ENCODE data around the gene PTTG1IP2.
"Not testable (repeated sequence)": the region's sequence is repeated elsewhere in the genome, so short reads cannot be mapped to it uniquely, and the experiment has no call there.

Gene PTTG1IP2

DNA sequence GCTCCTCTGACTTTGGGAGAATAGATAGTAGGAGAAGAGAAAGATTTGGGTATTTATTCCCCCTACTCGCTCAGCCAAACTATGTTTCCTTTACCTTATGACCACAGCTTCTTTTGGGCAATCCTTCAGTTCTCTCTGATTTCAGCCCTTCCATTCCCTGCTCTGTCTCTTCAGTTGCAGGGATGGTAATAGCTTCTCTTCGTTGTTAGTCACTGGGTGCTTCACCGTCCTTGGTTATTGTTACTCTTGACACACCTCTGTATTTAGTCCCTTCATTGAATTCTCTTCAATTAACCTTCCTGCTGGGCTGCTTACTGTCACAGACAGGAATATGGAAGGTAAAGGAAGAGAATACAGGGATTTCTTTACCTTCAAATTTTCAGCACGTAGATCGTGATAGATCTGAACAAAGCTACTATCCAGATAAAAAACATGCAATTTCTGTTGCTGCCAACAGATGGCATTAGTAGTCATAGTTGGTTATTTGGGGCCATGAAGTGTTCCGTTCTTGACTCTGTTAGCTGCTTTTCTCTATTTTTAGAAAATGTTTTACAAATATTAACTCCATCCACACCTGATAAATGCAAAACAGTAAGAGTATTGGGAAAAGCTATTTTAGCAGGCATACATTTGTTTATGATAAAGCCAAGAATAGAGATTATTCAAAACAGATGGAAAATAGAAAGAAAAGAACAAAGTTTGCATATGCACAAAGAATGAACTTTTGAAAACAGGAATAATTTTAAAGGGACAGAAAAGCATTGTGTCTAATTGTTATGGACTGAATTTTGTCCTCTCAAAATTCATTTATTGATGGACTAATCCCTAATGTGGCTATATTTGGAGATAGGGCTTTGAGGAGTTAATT lies 14.0 kb upstream of the PTTG1IP2 start:
- Histone ChIP-seq H3K27me3 (ENCODE audit: low read depth, low read length) (0 out of 2 replicates have a peak, but pooled peaks cover 8% of the 10 kb centered on the region), H3K36me3 (replicated peaks; ENCODE audit: low read depth, low read length) (no peaks in the 10 kb centered on the region), H3K9me3 (ENCODE audit: insufficient read depth, low read length) (no peaks in the 10 kb centered on the region), H3K79me2 (ENCODE audit: low read length) (no peaks in the 10 kb centered on the region), H3K4me1 (ENCODE audit: low read length) (peaks cover 10% of the 10 kb centered on the region; the same call in 1 of the 2 replicates), H3K4me3 (ENCODE audit: low read length) (peak overlapping the region; percentile 75), H3K4me2 (ENCODE audit: low read length) (peak overlapping the region; percentile 95), H3K27ac (ENCODE audit: low read length) (no peak overlapping the region), H4K20me1 (ENCODE audit: insufficient read depth, low read length) (no peaks in the 10 kb centered on the region), H2AFZ (ENCODE audit: low read depth, low read length) (peak overlapping the region; percentile 96), H3K9ac (ENCODE audit: low read length) (peak overlapping the region; percentile 50)
- TF ChIP-seq, protein P1, sequence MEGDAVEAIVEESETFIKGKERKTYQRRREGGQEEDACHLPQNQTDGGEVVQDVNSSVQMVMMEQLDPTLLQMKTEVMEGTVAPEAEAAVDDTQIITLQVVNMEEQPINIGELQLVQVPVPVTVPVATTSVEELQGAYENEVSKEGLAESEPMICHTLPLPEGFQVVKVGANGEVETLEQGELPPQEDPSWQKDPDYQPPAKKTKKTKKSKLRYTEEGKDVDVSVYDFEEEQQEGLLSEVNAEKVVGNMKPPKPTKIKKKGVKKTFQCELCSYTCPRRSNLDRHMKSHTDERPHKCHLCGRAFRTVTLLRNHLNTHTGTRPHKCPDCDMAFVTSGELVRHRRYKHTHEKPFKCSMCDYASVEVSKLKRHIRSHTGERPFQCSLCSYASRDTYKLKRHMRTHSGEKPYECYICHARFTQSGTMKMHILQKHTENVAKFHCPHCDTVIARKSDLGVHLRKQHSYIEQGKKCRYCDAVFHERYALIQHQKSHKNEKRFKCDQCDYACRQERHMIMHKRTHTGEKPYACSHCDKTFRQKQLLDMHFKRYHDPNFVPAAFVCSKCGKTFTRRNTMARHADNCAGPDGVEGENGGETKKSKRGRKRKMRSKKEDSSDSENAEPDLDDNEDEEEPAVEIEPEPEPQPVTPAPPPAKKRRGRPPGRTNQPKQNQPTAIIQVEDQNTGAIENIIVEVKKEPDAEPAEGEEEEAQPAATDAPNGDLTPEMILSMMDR (IDR thresholded peaks at IDR 0.05; ENCODE audit: low read depth, low read length), result peak; percentile 80
- no peak for TF ChIP-seq EZH2phosphoT487 (IDR thresholded peaks at IDR 0.05; ENCODE audit: low read depth)

DNA sequence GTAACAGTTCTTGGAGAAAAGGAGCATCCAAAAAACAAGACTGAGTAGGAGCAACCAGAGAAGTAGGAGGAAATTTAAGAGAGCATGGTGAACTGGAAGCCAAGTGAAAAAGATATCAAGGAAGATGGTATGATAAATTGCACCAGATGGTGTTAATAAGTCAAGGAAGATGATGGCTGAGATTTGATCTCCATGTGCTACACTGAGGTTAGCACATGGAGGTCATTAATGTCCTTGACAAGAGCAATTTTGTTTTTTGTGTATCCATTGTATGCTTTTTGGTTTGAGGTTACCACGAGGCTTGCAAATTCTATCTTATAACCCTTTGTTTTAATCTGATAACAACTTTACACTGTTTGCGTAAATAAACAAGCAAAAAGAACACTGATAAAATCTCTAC lies 11.3 kb upstream of the PTTG1IP2 start:
- H2AFZ ChIP-seq (ENCODE audit: low read depth, low read length), result no peak overlapping the region
- H4K20me1 ChIP-seq (ENCODE audit: insufficient read depth, low read length), result no peaks in the 10 kb centered on the region
- H3K9ac ChIP-seq (ENCODE audit: low read length), result no peak overlapping the region
- H3K4me3 ChIP-seq (ENCODE audit: low read length), result no peak overlapping the region
- no peak for TF ChIP-seq EZH2phosphoT487 (IDR thresholded peaks at IDR 0.05; ENCODE audit: low read depth)
- TF ChIP-seq, protein P1 (IDR thresholded peaks at IDR 0.05; ENCODE audit: low read depth, low read length), result no peak
- H3K4me2 ChIP-seq (ENCODE audit: low read length), result no peak overlapping the region
- no peaks in the 10 kb centered on the region for H3K9me3 ChIP-seq (ENCODE audit: insufficient read depth, low read length)
- no peak overlapping the region for H3K27ac ChIP-seq (ENCODE audit: low read length)
- no peaks in the 10 kb centered on the region for H3K36me3 ChIP-seq (replicated peaks; ENCODE audit: low read depth, low read length)
- no peaks in the 10 kb centered on the region for H3K79me2 ChIP-seq (ENCODE audit: low read length)
- peaks cover 12% of the 10 kb centered on the region; the same call in 1 of the 2 replicates for H3K4me1 ChIP-seq (ENCODE audit: low read length)
- 0 out of 2 replicates have a peak, but pooled peaks cover 8% of the 10 kb centered on the region for H3K27me3 ChIP-seq (ENCODE audit: low read depth, low read length)

DNA sequence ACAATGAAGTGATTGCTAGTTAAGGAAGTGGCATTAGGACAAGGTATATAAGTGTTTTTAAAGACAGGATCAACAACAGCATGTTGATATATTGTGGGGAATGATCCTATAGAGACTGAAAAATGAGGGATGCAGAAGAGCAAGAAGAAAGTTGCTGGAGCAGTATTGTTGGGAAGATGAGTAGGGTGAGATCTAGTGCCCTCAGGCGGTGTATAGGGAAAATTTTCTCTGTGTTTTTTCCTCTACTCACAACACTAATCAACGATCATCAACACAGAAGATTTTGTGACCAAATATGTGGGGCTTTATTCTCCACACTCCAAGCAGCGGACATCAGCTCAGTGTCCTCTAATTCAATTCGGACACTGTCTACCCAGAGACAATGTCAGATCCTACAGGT lies 9.6 kb upstream of the PTTG1IP2 start:
- no peaks in the 10 kb centered on the region for H3K36me3 ChIP-seq (replicated peaks; ENCODE audit: low read depth, low read length)
- no peaks in the 10 kb centered on the region for H3K9me3 ChIP-seq (ENCODE audit: insufficient read depth, low read length)
- no peak overlapping the region for H2AFZ ChIP-seq (ENCODE audit: low read depth, low read length)
- no peak for TF ChIP-seq EZH2phosphoT487 (IDR thresholded peaks at IDR 0.05; ENCODE audit: low read depth)
- TF ChIP-seq, protein P1 (IDR thresholded peaks at IDR 0.05; ENCODE audit: low read depth, low read length), result peak; percentile 27; the same call in 1 of the 2 replicates
- no peak overlapping the region for H3K4me2 ChIP-seq (ENCODE audit: low read length)
- no peak overlapping the region for H3K9ac ChIP-seq (ENCODE audit: low read length)
- no peak overlapping the region for H3K4me3 ChIP-seq (ENCODE audit: low read length)
- H3K79me2 ChIP-seq (ENCODE audit: low read length), result no peaks in the 10 kb centered on the region
- H4K20me1 ChIP-seq (ENCODE audit: insufficient read depth, low read length), result no peaks in the 10 kb centered on the region
- H3K4me1 ChIP-seq (ENCODE audit: low read length), result peaks cover 10% of the 10 kb centered on the region; the same call in 1 of the 2 replicates
- no peak overlapping the region for H3K27ac ChIP-seq (ENCODE audit: low read length)
- H3K27me3 ChIP-seq (ENCODE audit: low read depth, low read length), result 0 out of 2 replicates have a peak, but pooled peaks cover 8% of the 10 kb centered on the region

DNA sequence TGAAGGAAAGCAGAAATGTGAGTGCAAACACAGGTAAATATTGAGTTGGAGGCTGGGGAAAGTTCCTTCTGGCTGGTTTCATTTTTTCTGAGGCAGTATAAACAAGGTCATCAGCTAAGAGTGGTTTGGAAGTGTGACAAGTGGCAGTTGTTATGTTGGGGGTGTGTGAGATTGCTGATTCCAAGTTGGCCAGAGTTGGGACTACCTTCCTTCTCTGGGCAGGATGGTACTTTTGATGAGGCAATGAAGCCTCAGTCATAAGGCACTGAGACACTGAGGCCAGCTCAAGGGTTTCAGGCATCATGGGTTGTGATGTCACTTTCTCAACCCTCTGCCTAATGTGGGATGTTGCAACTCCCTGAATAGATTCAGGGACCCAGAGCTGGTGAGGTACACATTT lies 8.2 kb upstream of the PTTG1IP2 start:
- Histone ChIP-seq H3K9ac (ENCODE audit: low read length) (no peak overlapping the region), H3K4me1 (ENCODE audit: low read length) (0 out of 2 replicates have a peak, but pooled peaks cover 2% of the 10 kb centered on the region), H3K9me3 (ENCODE audit: insufficient read depth, low read length) (0 out of 2 replicates have a peak, but pooled peaks cover 4% of the 10 kb centered on the region), H2AFZ (ENCODE audit: low read depth, low read length) (no peak overlapping the region), H3K27ac (ENCODE audit: low read length) (no peak overlapping the region), H3K4me2 (ENCODE audit: low read length) (no peak overlapping the region), H3K79me2 (ENCODE audit: low read length) (no peaks in the 10 kb centered on the region), H4K20me1 (ENCODE audit: insufficient read depth, low read length) (no peaks in the 10 kb centered on the region), H3K27me3 (ENCODE audit: low read depth, low read length) (0 out of 2 replicates have a peak, but pooled peaks cover 3% of the 10 kb centered on the region), H3K36me3 (replicated peaks; ENCODE audit: low read depth, low read length) (no peaks in the 10 kb centered on the region), H3K4me3 (ENCODE audit: low read length) (no peak overlapping the region)
- TF ChIP-seq EZH2phosphoT487 (IDR thresholded peaks at IDR 0.05; ENCODE audit: low read depth), result no peak
- TF ChIP-seq, protein P1 (IDR thresholded peaks at IDR 0.05; ENCODE audit: low read depth, low read length), result no peak

DNA sequence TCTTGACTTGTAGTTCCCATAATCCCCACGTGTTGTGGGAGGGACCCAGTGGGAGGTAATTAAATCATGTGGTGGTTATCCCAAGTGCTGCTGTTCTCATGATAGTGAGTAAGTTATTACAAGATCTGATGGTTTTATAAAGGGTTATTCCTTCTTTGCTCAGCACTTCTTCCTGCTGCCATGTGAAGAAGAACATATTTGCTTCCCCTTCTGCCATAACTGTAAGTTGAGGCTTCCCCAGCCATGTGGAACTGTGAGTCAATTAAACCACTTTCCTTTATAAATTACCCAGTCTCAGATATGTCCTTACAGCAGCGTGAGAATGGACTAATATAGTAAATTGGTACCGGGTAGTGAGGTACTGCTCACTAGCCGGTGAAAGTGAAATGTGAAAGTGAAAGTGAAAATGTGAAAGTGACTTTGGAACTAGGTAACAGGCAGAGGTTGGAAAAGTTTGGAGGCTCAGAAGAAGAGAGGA lies 6.2 kb upstream of the PTTG1IP2 start:
- H3K9ac ChIP-seq (ENCODE audit: low read length); H3K27me3 ChIP-seq (ENCODE audit: low read depth, low read length); H3K4me2 ChIP-seq (ENCODE audit: low read length); H3K27ac ChIP-seq (ENCODE audit: low read length); H3K4me1 ChIP-seq (ENCODE audit: low read length); H3K4me3 ChIP-seq (ENCODE audit: low read length); H4K20me1 ChIP-seq (ENCODE audit: insufficient read depth, low read length); H3K9me3 ChIP-seq (ENCODE audit: insufficient read depth, low read length); H3K36me3 ChIP-seq (replicated peaks; ENCODE audit: low read depth, low read length); H3K79me2 ChIP-seq (ENCODE audit: low read length): not testable (repeated sequence)
- H2AFZ ChIP-seq (ENCODE audit: low read depth, low read length), result 0 out of 2 replicates have a peak overlapping the region, but pooled peaks have one; percentile 60
